NCI-H187 (cell line): ENCODE measurements around the gene ZNF768.

Source experiments
- DNase-seq, 2 experiments: peaks; one replicate each; lab custom pipeline; 2025; lab: John Stamatoyannopoulos, UW

ZNF768 gene

GRCh38 chr16:30526137-30526822 is at the start of gene ZNF768:
ZNF768 (minus strand) TSS chr16:30526566; CDS start chr16:30526413, 153 bp downstream.
- DNase-seq, result no peak

GRCh38 chr16:30574678-30575077 is 48.3 kb upstream of the ZNF768 start:
- DNase-seq, result no peak

DNA sequence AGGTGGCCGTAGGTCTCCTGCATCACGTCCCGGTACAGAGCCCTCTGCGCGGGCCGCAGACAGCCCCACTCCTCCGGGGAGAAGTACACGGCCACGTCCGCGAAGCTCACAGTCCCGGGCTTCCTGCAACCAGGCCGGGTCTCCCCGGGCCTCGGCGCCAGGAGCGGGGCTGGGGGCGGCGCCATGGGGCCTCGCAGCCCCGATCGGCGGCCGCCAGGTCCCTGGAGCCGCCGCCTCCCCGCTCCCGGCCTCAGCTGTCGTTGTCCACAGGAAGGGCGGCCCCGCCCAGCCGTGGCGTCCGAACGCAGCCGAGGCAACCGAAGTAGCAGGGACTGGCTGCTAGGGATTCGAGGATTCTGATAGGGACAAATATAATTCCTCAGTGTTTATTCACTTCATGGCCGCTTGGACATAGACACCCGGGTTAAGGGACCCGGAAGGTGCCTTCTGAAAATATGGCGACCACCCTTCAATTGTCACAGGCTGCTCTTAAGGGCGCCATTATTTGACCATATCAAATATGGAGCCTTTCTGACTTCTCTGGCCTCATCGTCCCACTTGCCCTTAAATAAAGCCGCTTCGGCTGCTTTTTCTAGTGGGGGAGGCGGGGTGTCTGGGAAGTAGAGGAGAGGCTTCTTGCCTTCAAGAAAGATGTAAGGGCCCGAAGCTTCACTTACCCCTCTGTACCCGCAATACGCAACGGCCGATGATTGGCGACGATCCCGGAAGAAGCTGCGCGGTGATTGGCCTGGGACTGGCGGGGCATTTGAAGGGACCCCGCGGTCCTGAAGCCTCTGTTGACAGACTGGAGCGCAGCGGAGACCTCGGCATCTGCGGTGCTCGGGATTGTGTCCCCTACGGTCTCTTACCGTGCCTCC is 45.3 kb upstream of the ZNF768 start, which contains the start of gene ZNF688:
TSS of gene ZNF688 (minus strand) at position 270 of the 878 bp plus-strand sequence. CDS start at position 185, 85 bp downstream.
- DNase-seq, result peak; percentile 72 to 91

- DNase-seq, result no peak
Observed at GRCh38 chr16:30570636-30571444, 44.5 kb upstream of the ZNF768 start.

GRCh38 chr16:30569746-30570635 is 43.6 kb upstream of the ZNF768 start:
- DNase-seq, result no peak

- DNase-seq, result no peak
Observed at GRCh38 chr16:30569281-30569680, 42.9 kb upstream of the ZNF768 start.

DNA sequence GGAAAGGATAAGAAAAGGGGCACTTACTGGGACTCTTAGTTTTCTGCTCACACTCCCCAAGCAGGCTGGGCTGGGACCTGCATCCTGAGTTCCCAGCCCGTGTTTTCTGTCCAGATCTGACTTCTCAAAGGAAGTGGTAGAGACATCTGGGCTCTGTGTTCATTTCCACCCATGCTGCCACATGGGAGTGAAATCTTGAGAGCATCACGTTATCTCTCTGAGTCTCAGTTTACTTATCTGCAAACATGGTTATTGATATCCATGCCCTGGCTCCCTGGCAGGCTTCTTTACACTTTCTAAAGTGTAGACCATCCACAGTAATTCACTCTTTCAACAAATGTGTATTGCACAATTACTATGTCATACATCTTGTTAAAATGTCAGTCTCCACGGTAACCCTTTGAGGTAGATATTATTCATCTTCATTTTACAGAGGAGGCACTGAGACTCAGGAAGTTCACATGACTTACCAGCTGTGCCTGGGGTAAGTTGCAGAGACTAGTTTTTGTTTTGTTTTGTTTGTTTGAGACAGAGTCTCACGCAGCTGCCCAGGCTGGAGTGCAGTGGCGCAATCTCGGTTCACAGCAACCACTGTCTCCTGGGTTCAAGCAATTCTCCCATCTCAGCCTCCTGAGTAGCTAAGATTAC is 41.7 kb upstream of the ZNF768 start:
- no peak for DNase-seq

DNA sequence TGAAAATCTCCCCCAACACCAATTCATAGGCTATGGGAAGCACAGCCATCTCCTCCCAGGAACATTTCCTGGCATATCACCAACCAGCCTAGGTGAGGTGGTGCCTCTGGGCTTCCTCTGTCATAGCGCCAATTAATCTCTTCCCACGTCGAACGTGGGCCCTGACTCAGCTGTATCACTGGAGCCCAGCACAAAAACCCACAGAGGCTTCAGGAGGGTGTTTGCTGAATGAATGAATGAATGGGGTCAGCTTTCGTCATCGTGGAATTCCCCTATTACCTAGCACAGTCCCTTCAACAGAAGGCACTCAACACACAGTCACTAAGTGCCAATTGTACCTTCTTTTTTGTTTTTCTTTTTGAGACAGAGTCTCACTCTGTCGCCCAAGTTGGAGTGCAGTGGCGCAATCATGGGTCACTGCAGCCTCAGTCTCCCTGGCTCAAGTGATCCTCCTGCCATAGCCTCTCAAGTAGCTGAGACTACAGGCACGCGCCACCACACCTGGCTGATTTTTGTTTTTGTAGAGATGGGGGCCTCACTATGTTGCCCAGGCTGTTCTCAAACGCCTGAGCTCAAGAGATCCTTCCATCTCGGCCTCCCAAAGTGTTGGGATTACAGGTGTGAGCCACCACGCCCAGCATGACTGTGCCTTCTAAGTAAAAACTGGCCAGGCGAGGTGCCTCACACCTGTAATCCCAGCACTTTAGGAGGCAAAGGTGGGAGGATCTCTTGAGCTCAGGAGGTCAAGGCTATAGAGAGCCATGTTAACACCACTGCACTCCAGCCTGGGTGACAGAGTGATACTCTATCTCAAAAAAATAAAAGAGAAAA is 41.0 kb upstream of the ZNF768 start:
- DNase-seq, result no peak

GRCh38 chr16:30566531-30566930 is 40.2 kb upstream of the ZNF768 start:
- no peak for DNase-seq

- DNase-seq, result no peak
Observed at GRCh38 chr16:30565984-30566383, 39.6 kb upstream of the ZNF768 start.

- DNase-seq, result no peak
Observed at GRCh38 chr16:30565526-30565925, 39.2 kb upstream of the ZNF768 start.

- DNase-seq, result peak in 1 of 2 experiments; percentile 4
Observed at GRCh38 chr16:30562021-30562420, 35.7 kb upstream of the ZNF768 start.

DNA sequence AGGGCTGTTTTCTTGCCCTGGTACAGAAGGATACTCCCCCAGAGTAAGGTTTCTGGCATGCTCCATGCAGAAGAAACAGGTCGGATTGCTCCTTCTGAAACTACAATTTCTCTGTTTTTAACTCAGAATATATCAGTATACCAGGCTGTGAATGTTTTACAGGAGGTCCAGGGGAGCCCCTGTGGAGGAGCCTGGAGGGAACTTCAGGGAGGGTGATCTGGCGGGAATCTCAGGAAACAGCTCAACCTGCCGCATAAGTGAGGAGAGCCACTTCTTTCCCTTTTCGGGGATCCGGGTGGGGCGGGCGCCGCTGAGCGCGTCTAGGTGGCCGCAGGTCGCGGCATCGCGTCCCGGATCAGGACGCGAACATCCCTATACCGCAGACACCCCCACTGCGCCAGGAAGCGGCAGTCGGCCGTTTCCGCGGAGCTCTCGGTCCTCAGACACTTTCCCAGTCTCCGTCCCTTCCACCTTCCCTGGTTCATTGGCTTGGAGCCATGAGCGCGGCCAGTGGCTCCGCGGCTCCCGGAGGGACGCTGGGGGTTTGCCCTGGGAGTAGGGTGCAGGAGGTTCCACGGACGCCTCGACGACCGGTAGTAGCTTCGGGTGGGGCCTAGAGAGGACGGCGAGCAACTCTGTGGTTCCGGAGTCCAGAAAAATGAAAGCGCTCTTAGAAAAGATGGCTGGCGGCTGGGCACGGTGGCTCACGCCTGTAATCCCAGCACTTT is 34.9 kb upstream of the ZNF768 start:
- DNase-seq, result no peak

DNA sequence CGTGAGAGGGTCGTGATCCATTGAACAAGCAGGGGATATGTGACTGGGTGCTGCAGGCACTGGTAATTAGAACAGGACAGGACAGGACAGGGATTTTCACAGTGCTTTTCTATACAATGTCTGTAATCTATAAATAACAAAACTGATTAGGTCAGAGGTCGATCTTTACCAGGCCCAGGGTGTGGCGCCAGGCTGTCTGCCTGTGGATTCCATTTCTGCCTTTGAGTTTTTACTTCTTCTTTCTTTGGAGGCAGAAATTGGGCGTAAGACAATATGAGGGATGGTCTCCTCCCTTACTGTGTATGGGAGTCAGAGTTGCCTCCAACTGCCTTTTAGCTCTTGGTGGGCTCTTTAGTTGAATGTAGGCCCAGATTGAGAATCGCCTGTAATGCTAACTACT is 33.3 kb upstream of the ZNF768 start:
- DNase-seq, result no peak

- DNase-seq, result no peak
Observed at GRCh38 chr16:30558789-30559377, 32.5 kb upstream of the ZNF768 start.

DNA sequence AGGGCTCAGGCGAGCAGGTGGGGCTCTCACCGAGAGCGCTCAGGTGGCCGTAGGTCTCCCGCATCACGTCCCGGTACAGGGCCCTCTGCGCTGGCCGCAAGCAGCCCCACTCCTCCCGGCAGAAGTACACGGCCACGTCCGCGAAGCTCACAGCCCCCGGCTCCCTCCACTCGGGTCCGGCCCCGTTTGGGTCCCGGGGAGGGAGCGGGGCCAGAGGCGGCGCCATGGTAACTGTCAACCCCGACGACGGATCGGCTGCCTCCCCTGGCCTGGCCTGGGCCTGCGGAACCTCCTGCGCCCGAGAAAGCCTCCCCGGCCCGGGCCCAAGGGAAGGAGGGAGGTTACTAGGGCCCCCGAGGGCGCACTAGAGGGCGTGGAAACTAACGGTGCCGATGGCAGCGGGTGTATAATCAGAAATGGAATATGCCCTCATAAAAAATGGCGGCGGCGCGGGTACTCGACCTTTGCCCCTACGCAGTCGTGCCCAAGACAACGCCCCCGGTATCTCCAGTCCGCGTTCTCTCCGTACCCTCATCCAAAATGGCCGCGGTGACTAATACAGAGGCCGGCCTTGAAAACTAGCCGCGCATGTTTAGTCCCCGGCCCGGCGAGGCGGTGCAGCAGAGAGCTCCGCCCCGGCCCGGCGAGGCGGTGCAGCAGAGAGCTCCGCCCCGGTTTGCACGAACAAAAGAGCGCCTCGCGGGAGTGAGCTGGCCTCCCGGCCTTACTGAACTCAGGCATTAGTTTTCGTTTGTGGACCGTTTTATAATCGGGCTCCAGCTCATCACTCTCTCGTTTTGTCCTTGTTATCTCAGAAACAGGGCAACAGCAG is 31.8 kb upstream of the ZNF768 start, which contains the start of gene ZNF764:
TSS of gene ZNF764 (minus strand) at position 418 of the 832 bp plus-strand sequence. CDS start at position 226, 192 bp downstream.
- peak; percentile 78 to 89 for DNase-seq

- DNase-seq, result no peak
Observed at GRCh38 chr16:30557707-30557956, 31.3 kb upstream of the ZNF768 start.

DNA sequence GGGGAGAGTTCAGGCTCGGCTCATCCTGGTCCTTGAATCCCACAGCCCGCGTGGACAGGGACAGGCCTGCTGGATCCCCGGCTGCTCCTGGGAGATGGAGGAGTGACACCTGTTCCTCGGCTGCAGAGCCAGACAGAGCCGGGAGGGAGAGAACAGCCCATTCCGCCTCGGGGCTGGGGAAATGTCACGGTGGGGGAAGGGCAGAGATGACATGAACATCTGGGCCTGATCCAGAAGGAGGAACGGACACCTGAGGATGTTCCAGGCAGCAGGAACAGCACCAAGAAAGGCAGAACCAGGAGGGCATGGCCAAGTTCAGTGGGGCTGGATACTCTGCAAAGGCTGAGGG is 29.7 kb upstream of the ZNF768 start:
- no peak for DNase-seq
